ENCODE measurements around the gene PAX4.

The PAX4 gene

DNA sequence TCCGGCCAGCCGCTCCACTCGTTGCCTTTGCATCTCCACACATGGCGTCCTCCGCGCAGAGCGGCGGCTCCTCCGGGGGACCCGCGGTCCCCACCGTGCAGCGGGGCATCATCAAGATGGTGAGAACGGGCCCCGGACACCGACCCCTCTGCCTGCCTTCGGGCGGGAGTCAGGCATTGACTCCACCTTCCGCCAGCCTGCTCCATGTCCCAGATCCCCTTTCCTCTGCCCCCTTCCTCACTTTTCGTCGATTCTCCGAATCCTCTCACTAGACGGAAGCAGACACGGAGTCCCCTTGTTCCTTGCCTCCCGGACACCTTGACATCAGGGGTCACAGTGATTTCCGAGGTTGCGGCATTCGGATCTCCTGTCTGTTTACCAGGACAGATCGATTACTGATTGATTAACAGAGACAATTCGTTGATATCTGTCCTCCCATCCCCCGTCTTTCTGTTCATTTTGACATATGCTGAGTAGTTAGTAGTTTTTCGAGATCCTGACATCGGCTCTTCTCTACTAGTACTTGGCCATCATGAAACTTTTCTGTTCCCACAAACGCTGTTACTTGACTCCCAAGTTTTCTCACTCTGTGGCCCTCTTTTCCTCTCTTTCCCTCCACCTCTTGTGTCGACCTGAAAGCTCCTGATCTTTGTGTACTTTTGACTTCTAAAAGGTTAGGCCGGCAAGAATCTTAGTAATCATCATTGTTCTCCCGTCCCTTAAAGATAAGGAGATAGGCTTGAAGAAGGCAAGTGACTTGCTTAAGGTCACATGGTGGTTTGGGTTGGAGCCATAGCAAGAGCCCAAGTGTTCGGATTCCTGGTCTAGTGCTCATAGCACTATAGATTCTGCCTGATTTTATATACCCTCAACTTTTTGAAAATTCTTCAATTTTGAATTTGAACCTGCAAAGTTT is 34.6 kb upstream of the PAX4 start:
- ATAC-seq, result peak; percentile 48
- peak; percentile 44; the same call in 1 of the 2 replicates for TF ChIP-seq TSHZ2 (CRISPR knock-in tag; IDR thresholded peaks at IDR 0.05)
- TF ChIP-seq ZC3H10 (CRISPR knock-in tag; IDR thresholded peaks at IDR 0.05), result no peak
- TF ChIP-seq ISL1 (CRISPR knock-in tag; IDR thresholded peaks at IDR 0.05), result no peak

DNA sequence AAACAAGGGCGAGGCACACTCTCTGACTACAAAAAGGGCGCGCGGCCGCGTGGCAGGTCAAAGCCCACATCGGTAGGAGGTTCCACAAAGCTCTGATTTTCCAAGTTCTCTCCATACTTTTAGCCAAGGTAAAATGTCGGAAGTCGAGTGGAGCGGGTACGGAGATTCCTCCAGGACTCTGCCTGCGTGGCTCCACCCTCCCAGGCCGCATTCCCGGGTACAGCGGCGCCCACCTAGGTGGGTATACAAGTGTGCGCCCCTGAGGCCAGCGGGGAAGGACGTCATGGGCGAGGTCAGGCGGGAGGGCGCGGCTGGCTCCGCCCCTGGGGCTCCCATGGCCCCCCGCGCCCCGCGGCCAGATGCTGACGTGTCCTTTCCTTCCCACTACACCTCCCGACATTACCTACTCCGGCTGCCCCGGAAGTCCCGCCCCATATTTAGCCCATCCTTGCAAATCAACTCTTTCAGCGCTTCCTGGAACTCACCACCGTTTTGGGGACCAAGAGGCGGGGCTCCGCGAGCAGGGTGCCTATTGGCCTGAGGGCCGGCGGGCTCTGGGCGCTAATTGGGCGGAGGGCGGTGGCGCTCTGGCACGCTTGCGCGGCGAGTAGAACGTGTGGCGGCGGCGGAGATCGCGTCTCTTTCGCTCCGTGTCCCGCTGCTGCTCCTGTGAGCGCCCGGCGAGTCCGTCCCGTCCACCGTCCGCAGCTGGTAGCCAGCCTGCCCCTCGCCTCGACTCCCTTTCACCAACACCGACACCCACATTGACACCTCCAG is 33.8 kb upstream of the PAX4 start, which contains the start of gene SND1:
Gene SND1 (plus strand): TSS at position 639 of the 777 bp plus-strand sequence. CDS start 180 bp downstream, outside the sequence.
- TF ChIP-seq GLIS3 (CRISPR knock-in tag; IDR thresholded peaks at IDR 0.05) (no peak), ZFP3 (CRISPR knock-in tag; IDR thresholded peaks at IDR 0.05) (peak; percentile 77; the same call in 1 of the 2 replicates), TCF4 (CRISPR knock-in tag; IDR thresholded peaks at IDR 0.05; ENCODE audit: borderline replicate concordance) (no peak), OSR1 (CRISPR knock-in tag; IDR thresholded peaks at IDR 0.05) (no peak), ARNTL (CRISPR knock-in tag; IDR thresholded peaks at IDR 0.05; ENCODE audit: borderline replicate concordance, low read depth) (no peak), ZNF565 (CRISPR knock-in tag; conservative IDR thresholded peaks at IDR 0.05; ENCODE audit: low read depth) (no peak), PPARA (CRISPR knock-in tag; IDR thresholded peaks at IDR 0.05; ENCODE audit: borderline replicate concordance) (0 out of 2 replicates have a peak, but pooled peaks have one; percentile 9), ZFP30 (CRISPR knock-in tag; IDR thresholded peaks at IDR 0.05) (no peak), SNAI2 (CRISPR knock-in tag; IDR thresholded peaks at IDR 0.05) (no peak), RARB (CRISPR knock-in tag; IDR thresholded peaks at IDR 0.05) (no peak), ZC3H10 (CRISPR knock-in tag; IDR thresholded peaks at IDR 0.05) (no peak), ESRRG (CRISPR knock-in tag; IDR thresholded peaks at IDR 0.05) (no peak), ZNF8 (CRISPR knock-in tag; IDR thresholded peaks at IDR 0.05) (peak; percentile 54; the same call in 1 of the 2 replicates), ZNF70 (CRISPR knock-in tag; IDR thresholded peaks at IDR 0.05) (no peak), TOX (CRISPR knock-in tag; IDR thresholded peaks at IDR 0.05; ENCODE audit: borderline replicate concordance) (no peak), TSHZ2 (CRISPR knock-in tag; IDR thresholded peaks at IDR 0.05) (peak; percentile 29; the same call in 1 of the 2 replicates), CREB5 (CRISPR knock-in tag; IDR thresholded peaks at IDR 0.05; ENCODE audit: low read depth) (no peak), ISL1 (CRISPR knock-in tag; IDR thresholded peaks at IDR 0.05) (no peak), CSDC2 (CRISPR knock-in tag; IDR thresholded peaks at IDR 0.05) (peak; percentile 46; the same call in 1 of the 2 replicates), BACH2 (CRISPR knock-in tag; IDR thresholded peaks at IDR 0.05; ENCODE audit: borderline replicate concordance) (0 out of 2 replicates have a peak, but pooled peaks have one; percentile 53)
- TF ChIP-seq, protein P1, sequence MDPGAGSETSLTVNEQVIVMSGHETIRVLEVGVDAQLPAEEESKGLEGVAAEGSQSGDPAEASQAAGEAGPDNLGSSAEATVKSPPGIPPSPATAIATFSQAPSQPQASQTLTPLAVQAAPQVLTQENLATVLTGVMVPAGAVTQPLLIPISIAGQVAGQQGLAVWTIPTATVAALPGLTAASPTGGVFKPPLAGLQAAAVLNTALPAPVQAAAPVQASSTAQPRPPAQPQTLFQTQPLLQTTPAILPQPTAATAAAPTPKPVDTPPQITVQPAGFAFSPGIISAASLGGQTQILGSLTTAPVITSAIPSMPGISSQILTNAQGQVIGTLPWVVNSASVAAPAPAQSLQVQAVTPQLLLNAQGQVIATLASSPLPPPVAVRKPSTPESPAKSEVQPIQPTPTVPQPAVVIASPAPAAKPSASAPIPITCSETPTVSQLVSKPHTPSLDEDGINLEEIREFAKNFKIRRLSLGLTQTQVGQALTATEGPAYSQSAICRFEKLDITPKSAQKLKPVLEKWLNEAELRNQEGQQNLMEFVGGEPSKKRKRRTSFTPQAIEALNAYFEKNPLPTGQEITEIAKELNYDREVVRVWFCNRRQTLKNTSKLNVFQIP (CRISPR knock-in tag; IDR thresholded peaks at IDR 0.05; ENCODE audit: borderline replicate concordance, low read depth), result peak; percentile 61; the same call in 1 of the 2 replicates
- TF ChIP-seq, protein P2, sequence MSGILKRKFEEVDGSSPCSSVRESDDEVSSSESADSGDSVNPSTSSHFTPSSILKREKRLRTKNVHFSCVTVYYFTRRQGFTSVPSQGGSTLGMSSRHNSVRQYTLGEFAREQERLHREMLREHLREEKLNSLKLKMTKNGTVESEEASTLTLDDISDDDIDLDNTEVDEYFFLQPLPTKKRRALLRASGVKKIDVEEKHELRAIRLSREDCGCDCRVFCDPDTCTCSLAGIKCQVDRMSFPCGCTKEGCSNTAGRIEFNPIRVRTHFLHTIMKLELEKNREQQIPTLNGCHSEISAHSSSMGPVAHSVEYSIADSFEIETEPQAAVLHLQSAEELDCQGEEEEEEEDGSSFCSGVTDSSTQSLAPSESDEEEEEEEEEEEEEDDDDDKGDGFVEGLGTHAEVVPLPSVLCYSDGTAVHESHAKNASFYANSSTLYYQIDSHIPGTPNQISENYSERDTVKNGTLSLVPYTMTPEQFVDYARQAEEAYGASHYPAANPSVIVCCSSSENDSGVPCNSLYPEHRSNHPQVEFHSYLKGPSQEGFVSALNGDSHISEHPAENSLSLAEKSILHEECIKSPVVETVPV (CRISPR knock-in tag; IDR thresholded peaks at IDR 0.05), result no peak
- TF ChIP-seq, protein P3, sequence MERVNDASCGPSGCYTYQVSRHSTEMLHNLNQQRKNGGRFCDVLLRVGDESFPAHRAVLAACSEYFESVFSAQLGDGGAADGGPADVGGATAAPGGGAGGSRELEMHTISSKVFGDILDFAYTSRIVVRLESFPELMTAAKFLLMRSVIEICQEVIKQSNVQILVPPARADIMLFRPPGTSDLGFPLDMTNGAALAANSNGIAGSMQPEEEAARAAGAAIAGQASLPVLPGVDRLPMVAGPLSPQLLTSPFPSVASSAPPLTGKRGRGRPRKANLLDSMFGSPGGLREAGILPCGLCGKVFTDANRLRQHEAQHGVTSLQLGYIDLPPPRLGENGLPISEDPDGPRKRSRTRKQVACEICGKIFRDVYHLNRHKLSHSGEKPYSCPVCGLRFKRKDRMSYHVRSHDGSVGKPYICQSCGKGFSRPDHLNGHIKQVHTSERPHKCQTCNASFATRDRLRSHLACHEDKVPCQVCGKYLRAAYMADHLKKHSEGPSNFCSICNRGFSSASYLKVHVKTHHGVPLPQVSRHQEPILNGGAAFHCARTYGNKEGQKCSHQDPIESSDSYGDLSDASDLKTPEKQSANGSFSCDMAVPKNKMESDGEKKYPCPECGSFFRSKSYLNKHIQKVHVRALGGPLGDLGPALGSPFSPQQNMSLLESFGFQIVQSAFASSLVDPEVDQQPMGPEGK (CRISPR knock-in tag; IDR thresholded peaks at IDR 0.05; ENCODE audit: borderline replicate concordance), result no peak
- ATAC-seq, result peak; percentile 98
